DMS153 (cell line): Measurements from ENCODE around the gene RETREG3.
A peak's percentile ranks its signal among the peaks of the same experiment; 100 is the strongest.
"Not testable (repeated sequence)": the region's sequence is repeated elsewhere in the genome, so short reads cannot be mapped to it uniquely, and the experiment has no call there.

Experiments used
- DNase-seq: peaks from one replicate; lab custom pipeline; 2025; lab: John Stamatoyannopoulos, UW

The RETREG3 gene

DNA sequence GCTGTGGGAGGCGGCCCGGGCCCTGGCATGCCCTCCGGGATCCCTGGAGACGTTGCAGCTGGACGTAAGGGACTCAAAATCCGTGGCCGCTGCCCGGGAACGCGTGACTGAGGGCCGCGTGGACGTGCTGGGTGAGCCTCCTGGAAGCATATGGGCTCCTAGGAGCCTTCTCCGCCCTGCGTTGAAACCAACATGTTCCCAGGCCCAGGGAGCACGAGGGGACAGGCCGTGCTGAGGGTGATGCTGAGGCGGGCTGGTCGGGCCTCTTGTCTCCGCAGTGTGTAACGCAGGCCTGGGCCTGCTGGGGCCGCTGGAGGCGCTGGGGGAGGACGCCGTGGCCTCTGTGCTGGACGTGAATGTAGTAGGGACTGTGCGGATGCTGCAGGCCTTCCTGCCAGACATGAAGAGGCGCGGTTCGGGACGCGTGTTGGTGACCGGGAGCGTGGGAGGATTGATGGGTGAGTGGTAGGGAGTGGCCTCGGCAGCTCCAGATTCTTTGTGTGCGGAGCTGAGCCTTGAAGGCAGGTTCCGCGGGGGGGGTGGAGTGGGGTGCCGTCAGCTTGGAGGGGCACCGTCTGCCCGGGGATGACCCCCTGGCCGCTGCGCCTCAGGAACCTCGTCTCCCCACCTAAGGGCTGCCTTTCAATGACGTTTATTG lies 55.9 kb downstream of the RETREG3 start:
- DNase-seq: peak; percentile 28

DNA sequence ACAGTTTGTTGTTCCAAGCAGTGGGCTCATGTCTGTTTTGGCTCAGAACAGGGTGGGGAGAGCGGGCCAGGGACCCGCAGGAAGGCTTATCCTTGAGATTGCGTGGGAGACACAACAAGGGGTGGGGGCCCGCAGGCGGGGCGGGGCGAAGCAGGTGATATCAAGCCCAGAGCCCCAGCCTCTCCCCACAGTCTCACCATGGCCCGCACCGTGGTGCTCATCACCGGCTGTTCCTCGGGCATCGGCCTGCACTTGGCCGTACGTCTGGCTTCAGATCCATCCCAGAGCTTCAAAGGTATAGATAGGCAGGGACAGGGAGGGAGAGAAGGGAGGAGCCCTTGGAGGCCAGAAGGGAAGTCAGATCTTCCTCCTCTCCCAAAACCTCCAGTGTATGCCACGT lies 56.4 kb downstream of the RETREG3 start, which contains the start of gene HSD17B1:
TSS of gene HSD17B1 (plus strand) at position 188 of the 400 bp plus-strand sequence. CDS start at position 199, 11 bp downstream.
- not testable (repeated sequence) for DNase-seq

DNA sequence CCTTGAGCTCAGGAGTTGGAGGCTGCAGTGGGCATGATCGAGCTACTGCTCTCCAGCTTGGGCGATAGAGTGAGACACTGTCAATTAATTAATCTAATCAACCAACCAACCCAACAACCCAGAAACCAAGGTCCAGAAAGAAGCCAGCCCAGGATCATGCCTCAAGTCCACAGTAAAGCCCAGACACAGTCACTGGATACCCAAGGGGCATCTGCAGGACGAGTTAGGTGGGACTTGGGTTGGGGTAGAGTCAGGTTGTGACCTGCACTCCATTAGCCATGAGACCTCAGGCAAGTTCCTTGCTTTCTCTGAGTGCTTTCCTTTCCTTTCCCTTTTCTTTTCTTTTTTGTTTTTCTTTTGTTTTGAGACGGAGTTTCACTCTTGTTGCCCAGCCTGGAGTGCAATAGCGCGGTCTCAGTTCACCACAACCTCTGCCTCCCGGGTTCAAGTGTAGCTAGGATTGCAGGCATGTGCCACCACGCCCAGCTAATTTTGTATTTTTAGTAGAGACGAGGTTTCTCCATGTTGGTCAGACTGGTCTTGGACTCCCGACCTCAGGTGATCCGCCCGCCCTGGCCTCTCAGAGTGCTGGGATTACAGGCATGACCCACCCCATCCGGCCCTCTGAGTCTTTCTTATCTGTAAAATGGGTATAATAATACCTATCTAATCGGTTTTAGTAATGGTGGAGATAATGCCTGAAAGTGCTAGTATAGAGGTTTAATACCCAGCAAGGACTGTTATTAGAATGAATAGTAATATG lies 60.0 kb downstream of the RETREG3 start:
- DNase-seq: no peak

DNA sequence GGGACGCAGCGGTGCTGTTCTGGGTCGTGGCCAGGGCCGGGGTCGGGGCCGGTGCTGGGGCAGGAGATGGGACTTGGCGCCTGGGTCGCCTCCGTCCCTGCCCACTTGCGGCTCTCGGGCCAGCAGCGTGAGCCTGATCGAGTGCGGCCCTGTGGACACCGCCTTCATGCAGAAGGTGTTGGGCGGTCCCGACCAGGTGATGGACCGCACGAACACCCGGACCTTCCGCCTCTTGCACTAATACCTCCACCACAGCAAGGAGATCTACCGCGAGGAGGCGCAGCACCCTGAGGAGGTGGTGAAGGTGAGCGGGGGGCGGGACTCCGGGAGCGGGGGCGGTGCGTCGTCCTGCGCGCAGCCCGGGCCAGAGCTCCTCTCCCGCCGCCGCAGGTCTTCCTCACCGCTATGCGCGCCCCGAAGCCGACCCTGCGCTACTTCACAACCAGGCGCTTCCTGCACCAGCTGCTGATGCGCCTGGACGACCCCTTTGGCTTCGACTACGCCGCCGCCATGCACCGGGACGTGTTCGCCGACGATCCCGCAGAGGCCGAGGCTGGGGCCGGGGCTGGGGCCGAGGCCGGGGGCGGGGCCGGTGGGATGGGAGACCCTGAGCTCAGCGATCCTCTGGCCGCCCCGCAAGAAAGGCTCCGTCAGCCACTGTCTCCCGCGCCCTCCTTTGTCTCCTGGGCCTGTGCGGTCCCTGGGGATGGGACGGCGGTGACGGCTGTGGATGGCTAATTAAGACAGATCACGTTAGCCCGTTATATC lies 60.9 kb downstream of the RETREG3 start:
- peak; percentile 69 for DNase-seq

DNA sequence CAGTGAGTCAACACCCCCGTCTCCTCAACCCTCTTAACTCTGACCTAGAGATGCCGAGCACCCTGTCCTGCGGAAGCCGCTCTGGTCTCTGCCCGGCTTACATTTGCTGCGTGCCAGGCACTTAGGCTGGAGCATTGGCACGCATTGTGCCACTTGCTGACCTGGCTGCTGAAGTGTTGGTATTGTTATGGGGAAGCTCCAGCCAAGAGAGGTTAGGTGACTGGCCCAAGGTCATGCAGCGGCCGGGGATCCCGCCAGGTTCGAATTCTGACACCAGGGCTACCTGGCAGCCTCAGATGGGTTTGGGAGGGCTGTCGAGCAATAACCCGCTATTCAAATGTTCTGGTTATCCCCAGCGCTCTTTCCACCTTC lies 61.5 kb downstream of the RETREG3 start:
- DNase-seq: no peak

DNA sequence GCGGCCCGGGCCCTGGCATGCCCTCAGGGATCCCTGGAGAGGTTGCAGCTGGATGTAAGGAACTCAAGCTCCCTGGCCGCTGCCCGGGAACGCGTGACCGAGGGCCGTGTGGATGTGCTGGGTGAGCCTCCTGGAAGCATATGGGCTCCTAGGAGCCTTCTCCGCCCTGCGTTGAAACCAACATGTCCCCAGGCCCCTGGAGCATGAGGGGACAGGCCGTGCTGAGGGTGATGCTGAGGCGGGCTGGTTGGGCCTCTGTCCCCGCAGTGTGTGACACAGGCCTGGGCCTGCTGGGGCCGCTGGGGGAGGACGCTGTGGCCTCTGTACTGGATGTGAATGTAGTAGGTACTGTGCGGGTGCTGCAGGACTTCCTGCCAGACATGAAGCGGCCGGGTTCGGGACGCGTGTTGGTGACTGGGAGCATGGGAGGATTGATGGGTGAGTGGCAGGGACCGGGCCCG lies 62.1 kb downstream of the RETREG3 start:
- no peak for DNase-seq

DNA sequence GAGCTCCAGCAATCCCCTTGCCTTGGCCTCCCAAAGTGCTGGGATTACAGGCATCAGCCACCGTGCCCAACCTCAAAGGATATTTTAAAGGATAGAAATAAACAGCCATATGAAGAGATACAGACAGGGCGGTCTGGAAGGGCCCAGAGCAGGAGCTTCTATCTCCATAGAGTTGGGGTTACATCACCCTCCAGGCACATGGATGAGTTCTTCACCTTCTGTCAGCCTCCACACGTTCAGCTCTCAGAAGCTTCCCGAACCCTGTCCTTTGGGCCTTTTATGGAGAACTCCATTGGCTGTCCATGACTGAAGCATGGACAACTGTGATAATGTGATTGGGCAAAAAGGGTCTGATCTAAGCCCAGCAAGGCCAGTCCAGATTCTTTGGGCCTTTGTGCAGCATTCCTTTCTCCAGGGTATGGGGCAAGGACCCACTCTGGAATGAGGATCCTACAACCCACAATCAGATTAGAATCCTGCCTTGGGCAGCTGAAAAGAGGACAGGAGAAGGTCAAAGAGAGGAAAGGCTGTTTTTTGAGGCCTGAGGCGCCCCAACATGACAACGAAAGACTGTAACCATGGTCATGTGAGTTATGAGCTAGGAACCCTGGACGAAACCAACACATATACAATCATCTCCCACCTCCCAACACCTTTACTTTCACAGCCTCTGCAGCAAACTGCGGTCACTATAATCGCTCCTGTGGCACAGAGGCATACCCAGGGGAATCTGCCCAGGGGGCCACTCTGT lies 63.2 kb downstream of the RETREG3 start:
- not testable (repeated sequence) for DNase-seq

DNA sequence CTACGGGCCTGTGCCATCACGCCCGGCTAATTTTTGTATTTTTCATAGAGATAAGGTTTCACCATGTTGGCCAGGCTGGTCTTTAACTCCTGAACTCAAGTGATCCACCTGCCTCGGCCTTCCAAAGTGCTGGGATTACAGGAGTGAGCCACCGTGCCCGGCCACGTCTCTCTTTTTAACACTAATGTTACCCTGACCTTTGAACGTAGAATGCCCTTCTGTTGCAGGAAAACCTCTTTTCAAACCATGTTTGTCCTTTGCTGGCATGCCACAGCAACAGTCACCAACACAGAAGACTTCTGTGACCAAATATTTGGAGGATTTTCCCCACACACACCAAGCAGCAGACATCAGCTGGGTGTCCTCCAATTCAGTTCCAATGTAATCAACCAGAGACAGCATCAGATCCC lies 64.3 kb downstream of the RETREG3 start:
- DNase-seq: no peak

DNA sequence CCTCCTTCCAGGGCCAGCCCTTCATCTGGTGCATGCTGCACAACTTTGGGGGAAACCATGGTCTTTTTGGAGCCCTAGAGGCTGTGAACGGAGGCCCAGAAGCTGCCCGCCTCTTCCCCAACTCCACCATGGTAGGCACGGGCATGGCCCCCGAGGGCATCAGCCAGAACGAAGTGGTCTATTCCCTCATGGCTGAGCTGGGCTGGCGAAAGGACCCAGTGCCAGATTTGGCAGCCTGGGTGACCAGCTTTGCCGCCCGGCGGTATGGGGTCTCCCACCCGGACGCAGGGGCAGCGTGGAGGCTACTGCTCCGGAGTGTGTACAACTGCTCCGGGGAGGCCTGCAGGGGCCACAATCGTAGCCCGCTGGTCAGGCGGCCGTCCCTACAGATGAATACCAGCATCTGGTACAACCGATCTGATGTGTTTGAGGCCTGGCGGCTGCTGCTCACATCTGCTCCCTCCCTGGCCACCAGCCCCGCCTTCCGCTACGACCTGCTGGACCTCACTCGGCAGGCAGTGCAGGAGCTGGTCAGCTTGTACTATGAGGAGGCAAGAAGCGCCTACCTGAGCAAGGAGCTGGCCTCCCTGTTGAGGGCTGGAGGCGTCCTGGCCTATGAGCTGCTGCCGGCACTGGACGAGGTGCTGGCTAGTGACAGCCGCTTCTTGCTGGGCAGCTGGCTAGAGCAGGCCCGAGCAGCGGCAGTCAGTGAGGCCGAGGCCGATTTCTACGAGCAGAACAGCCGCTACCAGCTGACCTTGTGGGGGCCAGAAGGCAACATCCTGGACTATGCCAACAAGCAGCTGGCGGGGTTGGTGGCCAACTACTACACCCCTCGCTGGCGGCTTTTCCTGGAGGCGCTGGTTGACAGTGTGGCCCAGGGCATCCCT lies 65.7 kb downstream of the RETREG3 start:
- no peak for DNase-seq

DNA sequence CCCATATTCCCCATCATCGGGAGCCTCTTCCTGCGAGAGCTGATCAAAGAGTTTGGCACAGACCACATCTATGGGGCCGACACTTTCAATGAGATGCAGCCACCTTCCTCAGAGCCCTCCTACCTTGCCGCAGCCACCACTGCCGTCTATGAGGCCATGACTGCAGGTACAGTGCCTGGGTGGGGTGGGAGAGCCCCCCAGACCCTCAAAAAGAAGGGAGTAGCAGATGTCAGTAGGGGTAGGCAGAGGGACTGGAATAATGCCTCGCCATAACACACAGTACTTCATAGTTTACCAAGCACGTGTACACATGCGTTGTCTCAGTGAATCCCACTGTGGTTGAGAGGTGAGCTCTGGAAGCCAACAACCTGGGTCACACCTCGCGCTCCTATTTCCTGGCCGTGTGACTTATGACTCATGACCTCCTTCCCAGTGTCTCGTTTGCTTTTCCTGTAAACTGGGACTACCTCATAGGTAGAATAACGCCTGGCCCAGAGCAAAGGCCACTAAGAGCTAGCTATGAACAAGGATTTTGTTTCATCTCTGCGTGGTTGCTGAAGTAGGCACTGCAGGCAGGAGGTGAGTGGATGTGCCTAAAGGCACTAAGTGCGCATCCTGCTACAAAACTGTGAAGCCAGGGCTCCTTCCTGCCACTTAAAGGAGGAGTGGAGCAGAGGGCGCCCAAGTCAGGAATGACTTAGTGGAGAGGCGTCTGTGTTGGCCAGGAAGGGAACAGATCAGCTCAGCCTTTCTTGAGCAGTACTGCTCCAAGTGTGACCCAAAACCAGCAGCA lies 67.9 kb downstream of the RETREG3 start:
- DNase-seq: no peak

DNA sequence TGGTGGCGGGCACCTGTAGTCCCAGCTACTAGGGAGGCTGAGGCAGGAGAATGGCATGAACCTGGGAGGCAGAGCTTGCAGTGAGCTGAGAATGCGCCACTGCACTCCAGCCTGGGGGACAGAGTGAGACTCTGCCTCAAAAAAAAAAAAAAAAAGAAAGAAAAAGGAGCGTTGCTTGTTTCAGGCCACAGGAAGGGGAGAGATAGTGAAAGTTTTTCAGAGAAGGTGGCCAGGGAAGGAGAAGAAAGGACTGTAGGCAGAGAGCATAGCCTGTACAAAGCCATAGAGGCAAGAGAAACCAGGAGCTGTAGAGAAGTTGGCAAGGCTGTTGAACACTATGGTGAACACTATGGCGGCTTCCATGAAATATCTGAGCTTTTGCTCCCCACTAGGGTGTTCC lies 68.6 kb downstream of the RETREG3 start:
- not testable (repeated sequence) for DNase-seq

DNA sequence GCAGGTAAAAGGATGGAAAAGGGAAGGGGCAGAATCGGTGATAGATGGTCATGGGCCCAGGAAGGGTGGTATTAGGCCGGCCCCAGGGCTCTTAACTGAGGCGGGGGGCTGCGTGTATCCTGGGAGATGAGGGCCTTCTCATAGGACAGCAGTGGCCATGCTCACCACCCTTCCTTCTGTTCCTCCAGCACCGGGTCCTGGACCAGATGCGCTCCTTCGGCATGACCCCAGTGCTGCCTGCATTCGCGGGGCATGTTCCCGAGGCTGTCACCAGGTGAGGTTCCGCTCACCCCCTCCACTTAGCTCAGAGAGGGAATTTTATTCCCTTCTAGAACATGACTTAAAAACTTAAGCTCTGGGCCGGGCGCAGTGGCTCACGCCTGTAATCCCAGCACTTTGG lies 70.7 kb downstream of the RETREG3 start:
- no peak for DNase-seq

DNA sequence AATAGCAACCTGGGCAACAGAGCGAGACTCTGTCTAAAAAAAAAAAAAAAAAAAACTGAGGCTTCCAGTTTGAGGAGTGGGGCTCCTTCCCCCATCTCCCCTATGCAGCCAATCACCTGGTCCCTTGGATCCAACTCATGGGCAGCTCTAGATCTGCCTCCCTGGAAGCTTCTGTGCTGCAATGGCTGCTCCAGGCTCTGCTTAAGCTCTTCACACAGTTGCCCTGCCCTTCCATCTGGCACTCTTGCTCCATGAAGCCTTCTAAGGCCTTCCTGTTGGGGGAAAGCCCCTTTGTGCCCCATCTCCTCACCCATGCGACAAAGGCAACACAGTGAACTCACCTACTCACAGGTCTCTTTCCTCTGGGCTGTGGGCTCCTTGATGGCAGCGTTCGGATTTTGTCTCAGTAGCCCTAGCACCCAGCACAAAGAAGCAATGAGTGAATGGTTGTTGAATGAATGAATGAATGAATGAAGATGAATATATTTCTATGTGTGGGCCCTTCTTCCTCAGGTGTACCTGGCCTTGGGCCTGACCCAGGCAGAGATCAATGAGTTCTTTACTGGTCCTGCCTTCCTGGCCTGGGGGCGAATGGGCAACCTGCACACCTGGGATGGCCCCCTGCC lies 71.2 kb downstream of the RETREG3 start:
- DNase-seq: no peak

DNA sequence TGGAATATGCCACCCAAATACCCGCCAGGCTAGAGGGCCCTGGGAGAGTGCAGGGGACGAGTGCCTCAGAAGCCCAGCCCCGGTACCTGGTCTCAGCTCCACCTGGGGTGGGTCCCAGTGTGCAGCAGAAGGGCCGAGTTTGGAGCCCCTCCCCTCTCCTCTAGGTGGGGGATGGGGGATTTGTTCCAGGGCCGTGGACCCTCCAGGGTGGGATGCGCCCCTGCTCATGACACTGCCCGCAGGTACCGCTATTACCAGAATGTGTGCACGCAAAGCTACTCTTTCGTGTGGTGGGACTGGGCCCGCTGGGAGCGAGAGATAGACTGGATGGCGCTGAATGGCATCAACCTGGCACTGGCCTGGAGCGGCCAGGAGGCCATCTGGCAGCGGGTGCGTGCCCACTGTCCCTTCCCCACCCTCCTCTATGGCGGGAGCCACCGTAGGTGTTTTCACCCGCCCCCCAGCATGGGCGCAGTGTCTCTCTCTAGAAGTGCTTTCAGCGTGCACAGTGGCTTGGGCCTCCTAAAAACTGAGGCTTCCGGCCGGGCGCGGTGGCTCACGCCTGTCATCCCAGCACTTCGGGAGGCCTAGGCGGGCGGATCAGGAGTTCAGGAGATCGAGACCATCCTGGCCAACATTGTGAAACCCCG lies 71.9 kb downstream of the RETREG3 start:
- DNase-seq: no peak

DNA sequence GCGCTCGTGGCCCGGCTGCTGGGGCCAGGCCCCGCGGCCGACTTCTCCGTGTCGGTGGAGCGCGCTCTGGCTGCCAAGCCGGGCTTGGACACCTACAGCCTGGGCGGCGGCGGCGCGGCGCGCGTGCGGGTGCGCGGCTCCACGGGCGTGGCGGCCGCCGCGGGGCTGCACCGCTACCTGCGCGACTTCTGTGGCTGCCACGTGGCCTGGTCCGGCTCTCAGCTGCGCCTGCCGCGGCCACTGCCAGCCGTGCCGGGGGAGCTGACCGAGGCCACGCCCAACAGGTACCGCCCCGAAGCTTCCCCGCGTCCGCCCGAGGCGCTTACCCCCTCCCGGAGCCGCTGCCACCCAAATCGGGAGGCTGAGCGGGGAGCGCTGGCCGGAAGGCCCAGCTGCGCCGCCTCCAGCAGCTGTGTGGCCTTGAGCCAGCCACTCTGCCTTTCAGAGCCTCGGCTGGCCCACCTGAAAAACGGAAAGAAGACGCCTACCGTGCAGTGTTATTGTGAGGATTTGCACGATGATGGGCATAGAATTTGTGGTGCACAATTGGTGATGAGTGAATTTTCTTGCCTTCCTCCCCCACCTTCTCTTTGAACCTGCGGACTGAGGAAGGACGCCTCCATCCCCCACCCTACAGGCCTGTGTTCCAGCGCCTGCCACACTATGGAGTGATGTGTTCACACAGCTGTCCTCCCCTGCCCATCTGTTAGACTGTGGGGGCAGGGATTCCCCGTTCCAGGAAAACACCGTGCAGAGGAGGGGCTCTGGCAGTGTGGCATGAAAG lies 72.6 kb downstream of the RETREG3 start:
- DNase-seq: peak; percentile 55

DNA sequence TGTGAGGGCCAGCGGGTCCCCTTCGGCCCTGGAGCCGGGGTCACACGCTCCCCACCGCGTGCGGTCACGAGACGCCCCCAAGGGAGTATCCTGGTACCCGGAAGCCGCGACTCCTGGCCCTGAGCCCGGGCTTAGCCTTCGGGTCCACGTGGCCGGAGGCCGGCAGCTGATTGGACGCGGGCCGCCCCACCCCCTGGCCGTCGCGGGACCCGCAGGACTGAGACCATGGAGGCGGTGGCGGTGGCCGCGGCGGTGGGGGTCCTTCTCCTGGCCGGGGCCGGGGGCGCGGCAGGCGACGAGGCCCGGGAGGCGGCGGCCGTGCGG lies 73.2 kb downstream of the RETREG3 start, which contains the start of gene NAGLU:
TSS of gene NAGLU (plus strand) at position 194 of the 324 bp plus-strand sequence. CDS start at position 226, 32 bp downstream.
- peak; percentile 68 for DNase-seq

DNA sequence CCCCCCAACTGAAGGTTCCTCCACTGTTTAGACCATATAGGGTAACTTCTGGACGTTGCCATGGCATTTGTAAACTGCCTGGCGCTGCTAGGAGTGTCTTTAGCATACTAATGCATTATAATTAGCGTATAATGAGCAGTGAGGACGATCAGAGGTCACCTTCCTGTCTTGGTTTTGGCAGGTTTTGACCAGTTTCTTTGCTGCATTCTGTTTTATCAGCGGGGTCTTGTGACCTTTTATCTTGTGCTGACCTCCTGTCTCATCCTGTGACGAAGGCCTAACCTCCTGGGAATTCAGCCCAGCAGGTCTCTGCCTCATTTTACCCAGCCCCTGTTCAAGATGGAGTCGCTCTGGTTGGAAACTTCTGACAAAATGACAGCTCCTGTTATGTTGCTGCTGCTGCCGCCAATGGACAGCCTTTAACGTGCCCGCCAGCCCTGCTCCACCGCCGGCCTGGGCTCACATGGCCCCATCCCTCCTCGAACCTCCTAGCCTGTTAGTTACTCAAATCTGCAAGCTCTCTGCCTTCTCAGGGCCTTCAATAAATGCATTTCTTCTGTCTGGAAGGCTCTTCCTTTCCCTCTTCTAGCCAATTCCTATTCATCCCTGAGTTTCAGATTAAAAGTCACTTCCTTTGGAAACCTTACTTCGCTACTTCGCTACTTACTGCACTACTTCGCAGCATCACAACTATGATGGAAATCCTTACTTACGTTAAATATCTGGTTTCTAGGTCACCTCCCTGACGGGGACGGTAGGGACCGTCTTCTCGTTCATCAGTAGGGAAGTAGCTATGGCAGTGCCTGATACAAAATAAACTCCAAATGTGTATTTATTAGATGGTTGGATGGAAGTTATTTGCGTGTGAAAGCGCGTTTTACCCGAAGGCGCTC lies 73.8 kb downstream of the RETREG3 start:
- no peak for DNase-seq
